HTERT RPE-1 (cell line): ENCODE results near the gene LGALS14.

Source experiments
- in situ Hi-C: fragments of 300-500 bp; cut with MboI; formaldehyde crosslinking; loops from 4 replicates; pipeline ENCODE4 v1.14.3; 2020; ENCODE audit warnings: low sequenced_read_pairs

Gene LGALS14

GRCh38 chr19:39740395-39740794 lies 36.1 kb downstream of the LGALS14 start:
- in situ Hi-C loops: no loop called here

- in situ Hi-C loops: no loop called here
Observed at GRCh38 chr19:39745643-39746042, 41.4 kb downstream of the LGALS14 start.

GRCh38 chr19:39746836-39747529 lies 42.7 kb downstream of the LGALS14 start:
- in situ Hi-C loops: no loop called here

- in situ Hi-C loops: no loop called here
Observed at GRCh38 chr19:39749981-39750380, 45.7 kb downstream of the LGALS14 start.

- in situ Hi-C loops: no loop called here
Observed at GRCh38 chr19:39752390-39752789, 48.1 kb downstream of the LGALS14 start.

- in situ Hi-C loops: no loop called here
Observed at GRCh38 chr19:39752795-39753194, 48.5 kb downstream of the LGALS14 start.

GRCh38 chr19:39754544-39754943 lies 50.3 kb downstream of the LGALS14 start:
- in situ Hi-C loops: no loop called here

- in situ Hi-C loops: no loop called here
Observed at GRCh38 chr19:39754971-39755370, 50.7 kb downstream of the LGALS14 start.
